Measurements from ENCODE around the gene ATP5ME. TPM values are rescaled to one million over a fixed set of nuclear protein-coding genes. Genes with fewer than 3 reads are reported as not detected.

Gene ATP5ME
- total RNA-seq, 1 experiment from 2014 or later, result 330 TPM

DNA sequence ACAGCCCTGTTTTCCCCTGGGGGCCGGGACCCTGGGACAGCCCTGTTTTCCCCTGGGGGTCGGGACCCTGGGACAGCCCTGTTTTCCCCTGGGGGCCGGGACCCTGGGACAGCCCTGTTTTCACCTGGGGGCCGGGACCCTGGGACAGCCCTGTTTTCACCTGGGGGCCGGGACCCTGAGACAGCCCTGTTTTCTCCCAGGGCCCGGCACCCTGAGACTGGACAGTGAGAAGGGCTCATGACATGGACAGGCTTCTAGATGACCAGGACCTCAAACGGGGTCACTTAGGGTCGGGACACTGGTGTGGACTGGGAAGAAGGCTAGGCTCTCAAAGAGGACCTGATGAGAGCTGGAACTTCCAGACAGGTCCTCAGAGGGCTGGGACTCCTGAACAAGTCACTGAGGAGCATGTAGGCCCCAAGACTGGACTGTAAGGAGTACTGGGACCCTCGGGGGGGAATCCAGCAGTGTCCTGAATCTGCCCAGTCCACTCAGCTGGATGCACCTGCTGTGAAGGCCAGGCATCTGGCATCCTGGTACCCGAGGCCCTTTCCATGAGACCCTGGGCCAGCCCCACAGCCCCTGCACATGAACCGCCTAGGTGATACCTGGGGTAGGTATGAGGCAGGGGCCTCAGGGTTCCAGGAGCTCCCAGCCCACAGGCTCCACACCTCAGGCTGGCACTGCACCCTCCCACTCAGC is 34.0 kb upstream of the ATP5ME start:
- CTCF ChIA-PET, result no interaction called here
- Histone ChIP-seq H3K79me2 (ENCODE audit: insufficient read depth, low read length) (peaks cover 64% of the 10 kb centered on the region), H3K9me3 (ENCODE audit: control insufficient read depth in 1 of 2, insufficient read depth in 1 of 2, low read depth in 1 of 2, low read length in 2 of 2) (no peaks in the 10 kb centered on the region), H4K20me1 (ENCODE audit: insufficient read depth) (no peaks in the 10 kb centered on the region), H3K4me1 (ENCODE audit: control insufficient read depth in 1 of 2, insufficient read depth in 2 of 2, low read length in 2 of 2) (peaks cover 3 to 9% of the 10 kb centered on the region in 2 experiments; a peak in 3 of 4 replicates), H3K27me3 (ENCODE audit: insufficient read depth, low read length) (no peaks in the 10 kb centered on the region), H3K9ac (ENCODE audit: low read length) (no peak overlapping the region), H3K27ac (ENCODE audit: low read depth, low read length) (no peak overlapping the region; the same call in 1 of the 2 replicates), H3K4me3 (replicated peaks in 1 of 2; ENCODE audit: low read depth in 1 of 2, low read length in 2 of 2) (no peak overlapping the region), H2AFZ (ENCODE audit: low read depth, low read length, poor library complexity, severe bottlenecking) (no peak overlapping the region), H3K4me2 (ENCODE audit: low read length) (no peak overlapping the region), H3K36me3 (ENCODE audit: control insufficient read depth in 1 of 2, insufficient read depth in 2 of 2, low read length in 2 of 2) (no peaks in the 10 kb centered on the region), H3K9me2 (ENCODE audit: insufficient read depth) (no peaks in the 10 kb centered on the region)
- intact Hi-C loops (cut with micrococcal nuclease), result no loop called here
- ATAC-seq (no peak), DNase-seq (ENCODE audit: low read depth, low spot score) (no peak)
- TF ChIP-seq, protein P1, sequence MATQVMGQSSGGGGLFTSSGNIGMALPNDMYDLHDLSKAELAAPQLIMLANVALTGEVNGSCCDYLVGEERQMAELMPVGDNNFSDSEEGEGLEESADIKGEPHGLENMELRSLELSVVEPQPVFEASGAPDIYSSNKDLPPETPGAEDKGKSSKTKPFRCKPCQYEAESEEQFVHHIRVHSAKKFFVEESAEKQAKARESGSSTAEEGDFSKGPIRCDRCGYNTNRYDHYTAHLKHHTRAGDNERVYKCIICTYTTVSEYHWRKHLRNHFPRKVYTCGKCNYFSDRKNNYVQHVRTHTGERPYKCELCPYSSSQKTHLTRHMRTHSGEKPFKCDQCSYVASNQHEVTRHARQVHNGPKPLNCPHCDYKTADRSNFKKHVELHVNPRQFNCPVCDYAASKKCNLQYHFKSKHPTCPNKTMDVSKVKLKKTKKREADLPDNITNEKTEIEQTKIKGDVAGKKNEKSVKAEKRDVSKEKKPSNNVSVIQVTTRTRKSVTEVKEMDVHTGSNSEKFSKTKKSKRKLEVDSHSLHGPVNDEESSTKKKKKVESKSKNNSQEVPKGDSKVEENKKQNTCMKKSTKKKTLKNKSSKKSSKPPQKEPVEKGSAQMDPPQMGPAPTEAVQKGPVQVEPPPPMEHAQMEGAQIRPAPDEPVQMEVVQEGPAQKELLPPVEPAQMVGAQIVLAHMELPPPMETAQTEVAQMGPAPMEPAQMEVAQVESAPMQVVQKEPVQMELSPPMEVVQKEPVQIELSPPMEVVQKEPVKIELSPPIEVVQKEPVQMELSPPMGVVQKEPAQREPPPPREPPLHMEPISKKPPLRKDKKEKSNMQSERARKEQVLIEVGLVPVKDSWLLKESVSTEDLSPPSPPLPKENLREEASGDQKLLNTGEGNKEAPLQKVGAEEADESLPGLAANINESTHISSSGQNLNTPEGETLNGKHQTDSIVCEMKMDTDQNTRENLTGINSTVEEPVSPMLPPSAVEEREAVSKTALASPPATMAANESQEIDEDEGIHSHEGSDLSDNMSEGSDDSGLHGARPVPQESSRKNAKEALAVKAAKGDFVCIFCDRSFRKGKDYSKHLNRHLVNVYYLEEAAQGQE (IDR thresholded peaks at IDR 0.05; ENCODE audit: low read depth), result no peak
- TF ChIP-seq ZNF274 (IDR thresholded peaks at IDR 0.05; ENCODE audit: low read depth, low read length), result no peak
- TF ChIP-seq SP1 (IDR thresholded peaks at IDR 0.05; ENCODE audit: low read depth), result no peak
- TF ChIP-seq, protein P2, sequence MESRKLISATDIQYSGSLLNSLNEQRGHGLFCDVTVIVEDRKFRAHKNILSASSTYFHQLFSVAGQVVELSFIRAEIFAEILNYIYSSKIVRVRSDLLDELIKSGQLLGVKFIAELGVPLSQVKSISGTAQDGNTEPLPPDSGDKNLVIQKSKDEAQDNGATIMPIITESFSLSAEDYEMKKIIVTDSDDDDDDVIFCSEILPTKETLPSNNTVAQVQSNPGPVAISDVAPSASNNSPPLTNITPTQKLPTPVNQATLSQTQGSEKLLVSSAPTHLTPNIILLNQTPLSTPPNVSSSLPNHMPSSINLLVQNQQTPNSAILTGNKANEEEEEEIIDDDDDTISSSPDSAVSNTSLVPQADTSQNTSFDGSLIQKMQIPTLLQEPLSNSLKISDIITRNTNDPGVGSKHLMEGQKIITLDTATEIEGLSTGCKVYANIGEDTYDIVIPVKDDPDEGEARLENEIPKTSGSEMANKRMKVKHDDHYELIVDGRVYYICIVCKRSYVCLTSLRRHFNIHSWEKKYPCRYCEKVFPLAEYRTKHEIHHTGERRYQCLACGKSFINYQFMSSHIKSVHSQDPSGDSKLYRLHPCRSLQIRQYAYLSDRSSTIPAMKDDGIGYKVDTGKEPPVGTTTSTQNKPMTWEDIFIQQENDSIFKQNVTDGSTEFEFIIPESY (IDR thresholded peaks at IDR 0.05; ENCODE audit: extremely low read depth, insufficient replicate concordance, low read length), result no peak
- no peak for TF ChIP-seq CEBPB (IDR thresholded peaks at IDR 0.05; ENCODE audit: low read depth)
- TF ChIP-seq EGR1 (IDR thresholded peaks at IDR 0.05; ENCODE audit: low read depth), result no peak
- TF ChIP-seq SRF (IDR thresholded peaks at IDR 0.05; ENCODE audit: low read depth), result no peak
- TF ChIP-seq, protein P3, sequence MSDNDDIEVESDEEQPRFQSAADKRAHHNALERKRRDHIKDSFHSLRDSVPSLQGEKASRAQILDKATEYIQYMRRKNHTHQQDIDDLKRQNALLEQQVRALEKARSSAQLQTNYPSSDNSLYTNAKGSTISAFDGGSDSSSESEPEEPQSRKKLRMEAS (IDR thresholded peaks at IDR 0.05), result no peak
- no peak for TF ChIP-seq POLR2A (IDR thresholded peaks at IDR 0.05; ENCODE audit: borderline replicate concordance, extremely low read depth, insufficient read depth, insufficient read length)
- TF ChIP-seq, protein P4, sequence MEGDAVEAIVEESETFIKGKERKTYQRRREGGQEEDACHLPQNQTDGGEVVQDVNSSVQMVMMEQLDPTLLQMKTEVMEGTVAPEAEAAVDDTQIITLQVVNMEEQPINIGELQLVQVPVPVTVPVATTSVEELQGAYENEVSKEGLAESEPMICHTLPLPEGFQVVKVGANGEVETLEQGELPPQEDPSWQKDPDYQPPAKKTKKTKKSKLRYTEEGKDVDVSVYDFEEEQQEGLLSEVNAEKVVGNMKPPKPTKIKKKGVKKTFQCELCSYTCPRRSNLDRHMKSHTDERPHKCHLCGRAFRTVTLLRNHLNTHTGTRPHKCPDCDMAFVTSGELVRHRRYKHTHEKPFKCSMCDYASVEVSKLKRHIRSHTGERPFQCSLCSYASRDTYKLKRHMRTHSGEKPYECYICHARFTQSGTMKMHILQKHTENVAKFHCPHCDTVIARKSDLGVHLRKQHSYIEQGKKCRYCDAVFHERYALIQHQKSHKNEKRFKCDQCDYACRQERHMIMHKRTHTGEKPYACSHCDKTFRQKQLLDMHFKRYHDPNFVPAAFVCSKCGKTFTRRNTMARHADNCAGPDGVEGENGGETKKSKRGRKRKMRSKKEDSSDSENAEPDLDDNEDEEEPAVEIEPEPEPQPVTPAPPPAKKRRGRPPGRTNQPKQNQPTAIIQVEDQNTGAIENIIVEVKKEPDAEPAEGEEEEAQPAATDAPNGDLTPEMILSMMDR (IDR thresholded peaks at IDR 0.05 in 2 of 3, conservative IDR thresholded peaks at IDR 0.05 in 1 of 3; ENCODE audit: borderline replicate concordance in 1 of 3, insufficient read depth in 1 of 3, low read depth in 2 of 3, low read length in 2 of 3), result no peak
- no peak for TF ChIP-seq EZH2 (IDR thresholded peaks at IDR 0.05)
- TF ChIP-seq CBX3 (IDR thresholded peaks at IDR 0.05; ENCODE audit: low read depth), result no peak
- no peak for TF ChIP-seq SIN3A (IDR thresholded peaks at IDR 0.05; ENCODE audit: low read depth)
- TF ChIP-seq RAD21 (IDR thresholded peaks at IDR 0.05; ENCODE audit: low read depth), result no peak
- TF ChIP-seq YY1 (IDR thresholded peaks at IDR 0.05; ENCODE audit: extremely low read depth, insufficient replicate concordance, low read depth, low read length), result no peak
- no peak for TF ChIP-seq ZFX (IDR thresholded peaks at IDR 0.05)
- RAD21 ChIA-PET (ENCODE audit: low non-redundant PET in 1 of 2, low total read pairs in 2 of 2, uncharacterized antibody in 2 of 2, unreplicated experiment in 2 of 2), result no interaction called here
- BruUV-seq (replicated peaks), result no TSS peak
- POLR2A ChIA-PET, result no interaction called here
